BJ (cell line): ENCODE measurements around the gene CD19. TPM values are rescaled to one million over a fixed set of nuclear protein-coding genes. Genes with fewer than 3 reads are reported as not detected.

Source experiments
- CTCF ChIA-PET: fragments of 350-600 bp; formaldehyde crosslinking; extraction: SDS; loops from one replicate; lab custom pipeline; 2021; ENCODE audit warnings: antibody characterized with exemption, inconsistent platforms; lab: Yijun Ruan, JAX
- POLR2A ChIA-PET: fragments of 300-600 bp; sonication (Branson Sonifier 250); formaldehyde crosslinking; extraction: SDS; loops from one replicate; lab custom pipeline; 2021; ENCODE audit warnings: antibody characterized with exemption; lab: Charles Lee
- DNase-seq: peaks from one replicate; pipeline ENCODE4 v3.0.0-alpha.2; 2011; ENCODE audit warnings: low read depth
- H3K27me3 ChIP-seq: 2 replicates; pipeline ENCODE4 v1.6.0; 2011; ENCODE audit warnings: low read length; ENCODE audit not compliant: control insufficient read depth, insufficient read depth
- H3K36me3 ChIP-seq: 2 replicates; pipeline ENCODE4 v1.5.1; 2011; ENCODE audit warnings: low read length; ENCODE audit not compliant: control insufficient read depth, insufficient read depth
- H3K4me3 ChIP-seq: 2 replicates; pipeline ENCODE4 v1.5.1; 2011; ENCODE audit warnings: low read depth, mild to moderate bottlenecking, control low read depth, low read length
- polyA plus RNA-seq: library from polyadenylated mRNA; depleted of rRNA; stranded (reverse); fragments of >200 nt; gene quantifications from 2 replicates; pipeline ENCODE4 v1.2.3, GENCODE V29; 2011
- TF ChIP-seq, protein P1 (sequence below): IDR thresholded peaks from 2 replicates; pipeline ENCODE4 v1.5.1; 2011; ENCODE audit warnings: low read depth, mild to moderate bottlenecking, control low read depth, inconsistent platforms, low read length, moderate library complexity; ENCODE audit not compliant: insufficient read depth

CD19 gene
- polyA plus RNA-seq, 1 experiment = not detected

DNA sequence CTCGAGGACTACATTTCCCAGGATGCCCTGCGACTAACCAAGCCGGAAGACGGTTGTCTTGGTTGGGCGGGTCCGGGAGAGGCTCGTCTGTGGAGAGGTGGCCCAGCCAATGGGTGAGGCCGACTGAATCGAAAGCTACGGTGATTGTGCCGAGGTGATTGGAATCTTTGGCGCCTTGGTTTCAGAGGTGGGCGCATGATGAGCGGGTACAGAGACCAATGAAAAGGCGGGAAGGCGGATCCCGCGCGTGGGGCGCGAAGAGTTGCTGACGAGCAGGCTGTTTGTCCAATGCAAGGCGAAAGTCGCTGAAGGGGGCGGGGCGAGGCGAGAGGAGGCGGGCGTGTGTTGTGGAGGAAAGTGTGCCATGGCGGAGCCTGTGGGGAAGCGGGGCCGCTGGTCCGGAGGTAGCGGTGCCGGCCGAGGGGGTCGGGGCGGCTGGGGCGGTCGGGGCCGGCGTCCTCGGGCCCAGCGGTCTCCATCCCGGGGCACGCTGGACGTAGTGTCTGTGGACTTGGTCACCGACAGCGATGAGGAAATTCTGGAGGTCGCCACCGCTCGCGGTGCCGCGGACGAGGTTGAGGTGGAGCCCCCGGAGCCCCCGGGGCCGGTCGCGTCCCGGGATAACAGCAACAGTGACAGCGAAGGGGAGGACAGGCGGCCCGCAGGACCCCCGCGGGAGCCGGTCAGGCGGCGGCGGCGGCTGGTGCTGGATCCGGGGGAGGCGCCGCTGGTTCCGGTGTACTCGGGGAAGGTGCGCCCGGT is 19.1 kb downstream of the CD19 start, which contains the start of gene NFATC2IP:
TSS of gene NFATC2IP (plus strand) at position 290 of the 762 bp plus-strand sequence. CDS start at position 365, 75 bp downstream.
- Histone ChIP-seq H3K36me3 (peaks cover 3% of the 10 kb centered on the region; the same call in 1 of the 2 replicates), H3K4me3 (peak within 1 kb of the TSS; percentile 88), H3K27me3 (no peaks in the 10 kb centered on the region)
- CTCF ChIA-PET = interaction anchor here (1.0 to 1.6 kb wide), 2 partner anchors 23 to 87 kb away, joined by 4 to 5 read pairs; partner anchors contain the start of gene SH2B1
- peak; percentile 99 for DNase-seq
- POLR2A ChIA-PET = interaction anchor here (0.6 to 0.7 kb wide), 2 partner anchors 94 to 460 kb away, joined by 3 to 6 read pairs; no protein-coding TSS in a partner anchor
- TF ChIP-seq, protein P1, sequence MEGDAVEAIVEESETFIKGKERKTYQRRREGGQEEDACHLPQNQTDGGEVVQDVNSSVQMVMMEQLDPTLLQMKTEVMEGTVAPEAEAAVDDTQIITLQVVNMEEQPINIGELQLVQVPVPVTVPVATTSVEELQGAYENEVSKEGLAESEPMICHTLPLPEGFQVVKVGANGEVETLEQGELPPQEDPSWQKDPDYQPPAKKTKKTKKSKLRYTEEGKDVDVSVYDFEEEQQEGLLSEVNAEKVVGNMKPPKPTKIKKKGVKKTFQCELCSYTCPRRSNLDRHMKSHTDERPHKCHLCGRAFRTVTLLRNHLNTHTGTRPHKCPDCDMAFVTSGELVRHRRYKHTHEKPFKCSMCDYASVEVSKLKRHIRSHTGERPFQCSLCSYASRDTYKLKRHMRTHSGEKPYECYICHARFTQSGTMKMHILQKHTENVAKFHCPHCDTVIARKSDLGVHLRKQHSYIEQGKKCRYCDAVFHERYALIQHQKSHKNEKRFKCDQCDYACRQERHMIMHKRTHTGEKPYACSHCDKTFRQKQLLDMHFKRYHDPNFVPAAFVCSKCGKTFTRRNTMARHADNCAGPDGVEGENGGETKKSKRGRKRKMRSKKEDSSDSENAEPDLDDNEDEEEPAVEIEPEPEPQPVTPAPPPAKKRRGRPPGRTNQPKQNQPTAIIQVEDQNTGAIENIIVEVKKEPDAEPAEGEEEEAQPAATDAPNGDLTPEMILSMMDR = no peak

DNA sequence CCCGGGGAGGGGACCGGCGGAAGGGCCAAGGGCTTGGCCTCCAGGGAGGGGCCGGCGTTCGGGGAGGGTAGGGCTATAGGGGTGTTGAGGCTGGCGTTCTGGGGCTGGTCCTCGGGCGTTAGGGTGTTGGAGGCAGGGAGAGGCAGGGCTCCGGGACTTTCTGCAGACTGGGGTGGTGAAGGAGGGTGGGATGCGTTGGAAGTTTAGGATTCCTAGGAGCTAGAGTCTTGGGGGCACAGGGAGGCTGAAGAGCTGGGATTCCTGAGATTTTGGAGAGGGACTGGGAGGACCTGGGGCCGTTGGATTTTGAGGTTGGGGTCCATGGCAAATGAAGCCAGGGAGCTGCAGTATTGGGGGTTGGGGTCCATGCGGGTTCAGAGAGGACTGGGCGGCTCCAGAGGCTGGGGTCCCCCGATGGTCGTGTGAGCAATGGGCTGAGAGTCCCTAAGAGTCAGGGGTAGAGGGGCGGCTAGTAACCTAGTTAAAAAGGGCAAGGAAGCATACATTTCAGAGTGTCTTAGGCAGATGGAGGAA is 19.7 kb downstream of the CD19 start:
- ChIA-PET POLR2A (no interaction called here), CTCF (interaction anchor here (0.8 to 1.6 kb wide), 3 partner anchors 22 to 760 kb away, joined by 3 to 5 read pairs (median 3); partner anchors contain the start of genes SH2B1 and SPNS1)
- DNase-seq = no peak

DNA sequence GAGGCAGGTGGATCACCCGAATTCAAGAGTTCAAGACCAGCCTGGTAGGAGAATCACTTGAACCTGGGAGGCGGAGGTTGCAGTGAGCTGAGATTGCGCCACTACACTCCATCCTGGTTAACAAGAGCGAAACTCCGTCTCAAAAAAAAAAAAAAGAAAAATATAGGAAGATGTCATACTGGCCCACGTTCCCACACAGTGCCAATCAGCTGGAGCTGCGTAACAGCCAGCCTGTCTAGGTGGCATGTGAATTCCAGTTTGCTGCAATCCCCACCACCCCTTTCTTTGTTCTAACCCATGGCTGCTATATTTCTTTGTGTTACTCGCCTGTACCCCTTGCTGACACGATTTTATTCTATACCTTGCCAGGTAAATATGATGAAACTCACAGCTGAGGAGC is 26.4 kb downstream of the CD19 start:
- ChIA-PET POLR2A (no interaction called here), CTCF (interaction anchor here (1.0 to 1.2 kb wide), 2 partner anchors 13 to 16 kb away, joined by 3 to 4 read pairs; no protein-coding TSS in a partner anchor)
- DNase-seq = no peak
- TF ChIP-seq, protein P1 = no peak
- Histone ChIP-seq H3K27me3 (no peaks in the 10 kb centered on the region), H3K4me3 (no peak overlapping the region), H3K36me3 (peaks cover 12% of the 10 kb centered on the region)

More for the DNA sequence above, 19.7 kb downstream of the CD19 start:
- TF ChIP-seq, protein P1 = no peak
- Histone ChIP-seq H3K4me3 (peak overlapping the region; percentile 88), H3K27me3 (no peaks in the 10 kb centered on the region), H3K36me3 (peaks cover 7% of the 10 kb centered on the region)

DNA sequence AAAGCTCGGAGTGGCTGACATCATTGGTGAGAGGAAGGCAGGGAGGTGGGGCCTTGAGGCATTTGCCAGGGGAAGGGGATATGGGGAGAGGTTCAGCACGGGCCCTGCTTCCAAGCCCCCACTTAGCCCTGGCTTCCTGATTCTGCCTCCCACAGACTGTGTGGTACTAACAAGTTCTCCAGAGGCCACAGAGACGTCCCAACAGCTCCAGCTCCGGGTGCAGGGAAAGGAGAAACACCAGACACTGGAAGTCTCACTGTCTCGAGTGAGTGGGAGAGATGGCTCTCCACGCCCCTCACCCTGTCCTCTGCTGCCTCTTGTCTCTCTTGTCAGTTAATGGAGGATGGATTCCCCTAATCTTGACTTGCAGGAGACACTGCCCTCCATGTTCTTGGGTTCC is 27.1 kb downstream of the CD19 start:
- Histone ChIP-seq H3K4me3 (no peak overlapping the region), H3K36me3 (peaks cover 17% of the 10 kb centered on the region), H3K27me3 (no peaks in the 10 kb centered on the region)
- DNase-seq = no peak
- POLR2A ChIA-PET = no interaction called here
- CTCF ChIA-PET = interaction anchor here (1.0 kb wide), 1 partner anchor 15 kb away, joined by 3 read pairs; no protein-coding TSS in a partner anchor
- TF ChIP-seq, protein P1 = no peak

DNA sequence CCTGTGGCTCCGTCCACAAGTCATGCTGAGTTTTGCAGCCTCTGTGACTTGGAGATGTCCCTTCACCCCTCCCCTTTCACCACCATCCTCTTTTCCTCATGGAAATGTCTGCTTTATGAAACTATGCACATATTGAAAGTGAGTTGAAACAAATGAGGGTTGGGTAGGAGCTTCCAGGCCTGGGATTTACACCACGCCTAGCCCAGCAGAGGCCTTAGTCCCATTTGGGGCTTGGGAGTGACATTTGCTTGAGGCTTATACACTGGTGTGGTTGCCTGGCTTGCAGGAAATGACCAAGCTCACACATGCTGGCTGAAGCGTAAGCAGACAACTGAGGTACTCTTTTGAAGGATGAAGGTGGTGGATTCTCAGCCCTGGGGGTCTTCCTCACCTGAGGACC is 32.3 kb downstream of the CD19 start:
- DNase-seq = no peak
- Histone ChIP-seq H3K27me3 (no peaks in the 10 kb centered on the region), H3K36me3 (peaks cover 11% of the 10 kb centered on the region), H3K4me3 (no peak overlapping the region)
- CTCF ChIA-PET = interaction anchor here (1.9 kb wide), 1 partner anchor 10 kb away, joined by 7 read pairs; the partner anchor contains the start of gene SPNS1
- POLR2A ChIA-PET = no interaction called here
- TF ChIP-seq, protein P1 = no peak
